22Rv1 (cell line): ENCODE measurements around the gene CCDC13.

Experiments
- H3K27ac ChIP-seq: fragments of 450-650 bp; 2 replicates; pipeline ENCODE4 v1.5.1; 2017
- CTCF ChIP-seq: fragments of 450-650 bp; IDR thresholded peaks from 2 replicates; pipeline ENCODE4 v1.5.1; 2017; ENCODE audit warnings: mild to moderate bottlenecking
- ZFX ChIP-seq: fragments of 450-650 bp; IDR thresholded peaks from 2 replicates; pipeline ENCODE4 v1.6.1; 2017; ENCODE audit warnings: antibody characterized with exemption, borderline replicate concordance

CCDC13 gene

GRCh38 chr3:42735615-42736014 is 37.4 kb downstream of the CCDC13 start:
- no peak overlapping the region for H3K27ac ChIP-seq
- TF ChIP-seq CTCF (no peak), ZFX (no peak)

- H3K27ac ChIP-seq = no peak overlapping the region
- TF ChIP-seq CTCF (no peak), ZFX (no peak)
Observed at GRCh38 chr3:42735019-42735418, 38.0 kb downstream of the CCDC13 start.

- H3K27ac ChIP-seq = no peak overlapping the region
- TF ChIP-seq CTCF = no peak
- no peak for TF ChIP-seq ZFX
Observed at GRCh38 chr3:42734263-42734860, 38.7 kb downstream of the CCDC13 start.

- TF ChIP-seq ZFX = no peak
- no peak for TF ChIP-seq CTCF
Observed at GRCh38 chr3:42733501-42734262, 39.4 kb downstream of the CCDC13 start.

GRCh38 chr3:42732829-42733459 is 40.1 kb downstream of the CCDC13 start:
- no peak overlapping the region for H3K27ac ChIP-seq
- TF ChIP-seq CTCF (no peak), ZFX (no peak)

More at GRCh38 chr3:42733501-42734262, 39.4 kb downstream of the CCDC13 start:
- H3K27ac ChIP-seq = no peak overlapping the region

GRCh38 chr3:42732196-42732828 is 40.7 kb downstream of the CCDC13 start:
- no peak for TF ChIP-seq CTCF
- no peak for TF ChIP-seq ZFX
- H3K27ac ChIP-seq = no peak overlapping the region
